Ectodermal cell (in vitro differentiated cells): ENCODE measurements around the gene MAGI2.

ENCODE experiments used
- H3K27ac ChIP-seq: 2 replicates; pipeline ENCODE4 v1.7.0; 2013; ENCODE audit warnings: mild to moderate bottlenecking, low read depth, low read length; ENCODE audit not compliant: insufficient read depth, poor library complexity, severe bottlenecking
- H3K27me3 ChIP-seq: 2 replicates; pipeline ENCODE4 v1.7.0; 2013; ENCODE audit warnings: mild to moderate bottlenecking, low read length; ENCODE audit not compliant: insufficient read depth, control insufficient read depth, poor library complexity, severe bottlenecking
- H3K36me3 ChIP-seq: one replicate; pipeline ENCODE4 v1.7.0; 2013; ENCODE audit warnings: low read length; ENCODE audit not compliant: control insufficient read depth, insufficient read depth
- H3K4me1 ChIP-seq: one replicate; pipeline ENCODE4 v1.7.0; 2013; ENCODE audit warnings: low read length; ENCODE audit not compliant: control insufficient read depth, insufficient read depth
- H3K4me3 ChIP-seq: 2 replicates; pipeline ENCODE4 v1.7.0; 2013; ENCODE audit warnings: low read depth, low read length, control low read depth; ENCODE audit not compliant: insufficient read depth
- H3K9me3 ChIP-seq: 2 replicates; pipeline ENCODE4 v1.7.0; 2013; ENCODE audit warnings: mild to moderate bottlenecking, low read length, moderate library complexity; ENCODE audit not compliant: control insufficient read depth
- WGBS, 2 experiments: methylation state at CpG; one replicate each; pipeline ENCODE4 v1.1.7; 2013; ENCODE audit warnings: missing lambda C conversion rate in 2 of 2; 5-methylcytosine and 5-hydroxymethylcytosine counted together

The MAGI2 gene

DNA sequence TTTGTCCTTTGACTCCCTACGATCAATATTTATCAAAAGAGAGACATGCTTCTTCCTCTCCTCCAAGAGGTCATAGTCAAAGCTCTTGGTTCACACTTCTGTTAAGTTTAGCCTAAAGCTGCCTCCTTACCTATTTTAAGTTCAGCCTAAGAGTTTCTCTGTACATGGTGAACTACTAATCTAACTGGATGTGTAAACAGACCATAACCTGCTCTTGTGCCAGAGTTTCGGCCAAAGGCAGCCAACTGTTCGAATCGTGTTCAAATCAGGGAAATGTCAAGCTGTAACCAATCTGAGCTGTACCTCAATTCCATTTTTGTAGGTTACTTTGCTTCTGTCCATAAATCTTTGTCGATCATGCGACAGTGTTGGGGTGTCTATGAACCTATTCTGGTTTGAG, 1240.1 kb downstream of the MAGI2 start:
- H3K9me3 ChIP-seq = no peaks in the 10 kb centered on the region
- no peaks in the 10 kb centered on the region for H3K4me1 ChIP-seq
- no peak overlapping the region for H3K4me3 ChIP-seq
- no peak overlapping the region for H3K27ac ChIP-seq
- no peaks in the 10 kb centered on the region for H3K36me3 ChIP-seq
- WGBS, 2 experiments = 95 to 97% methylated on average over 6 of the region's 6 CpGs
- no peaks in the 10 kb centered on the region for H3K27me3 ChIP-seq

GRCh38 chr7:78212476-78213060, 1240.9 kb downstream of the MAGI2 start:
- Histone ChIP-seq H3K4me1 (no peaks in the 10 kb centered on the region), H3K27ac (no peak overlapping the region), H3K4me3 (no peak overlapping the region), H3K27me3 (no peaks in the 10 kb centered on the region), H3K9me3 (no peaks in the 10 kb centered on the region), H3K36me3 (no peaks in the 10 kb centered on the region)
- 90 to 92% methylated on average over 3 of the region's 3 CpGs for WGBS, 2 experiments

DNA sequence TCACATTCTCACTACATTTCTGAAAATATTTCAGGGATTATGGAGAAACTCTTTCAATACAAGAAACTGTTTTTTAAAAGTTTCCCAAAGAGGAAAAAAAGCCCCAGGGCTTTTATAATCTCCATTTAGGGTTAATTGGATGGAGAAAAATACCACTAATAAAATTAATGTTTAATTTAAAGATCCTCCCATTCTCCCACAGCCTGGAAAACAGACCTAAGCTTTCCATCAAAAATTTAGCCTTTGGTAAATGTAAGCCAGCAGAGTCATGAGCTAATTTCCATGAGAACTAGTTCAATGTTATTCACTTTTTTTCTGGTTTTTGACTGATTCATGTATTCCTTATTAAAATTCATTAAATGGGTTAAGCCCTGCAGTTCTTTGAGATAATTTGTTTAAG, 1246.2 kb downstream of the MAGI2 start:
- Histone ChIP-seq H3K27ac (no peak overlapping the region), H3K27me3 (no peaks in the 10 kb centered on the region), H3K4me1 (no peaks in the 10 kb centered on the region), H3K9me3 (no peaks in the 10 kb centered on the region), H3K36me3 (no peaks in the 10 kb centered on the region), H3K4me3 (no peak overlapping the region)

GRCh38 chr7:78206769-78207168, 1246.7 kb downstream of the MAGI2 start:
- 62 to 92% methylated on average over 1 to 2 of the region's 2 CpGs for WGBS, 2 experiments
- H3K4me3 ChIP-seq = no peak overlapping the region
- no peaks in the 10 kb centered on the region for H3K27me3 ChIP-seq
- no peak overlapping the region for H3K27ac ChIP-seq
- H3K4me1 ChIP-seq = no peaks in the 10 kb centered on the region
- no peaks in the 10 kb centered on the region for H3K36me3 ChIP-seq
- H3K9me3 ChIP-seq = no peaks in the 10 kb centered on the region

GRCh38 chr7:78203042-78203720, 1250.3 kb downstream of the MAGI2 start:
- H3K9me3 ChIP-seq = no peaks in the 10 kb centered on the region
- no peak overlapping the region for H3K27ac ChIP-seq
- no peak overlapping the region for H3K4me3 ChIP-seq
- no peaks in the 10 kb centered on the region for H3K36me3 ChIP-seq
- H3K27me3 ChIP-seq = no peaks in the 10 kb centered on the region
- whole genome bisulfite sequencing, 2 experiments = 92 to 95% methylated on average over 6 to 7 of the region's 7 CpGs
- no peaks in the 10 kb centered on the region for H3K4me1 ChIP-seq

DNA sequence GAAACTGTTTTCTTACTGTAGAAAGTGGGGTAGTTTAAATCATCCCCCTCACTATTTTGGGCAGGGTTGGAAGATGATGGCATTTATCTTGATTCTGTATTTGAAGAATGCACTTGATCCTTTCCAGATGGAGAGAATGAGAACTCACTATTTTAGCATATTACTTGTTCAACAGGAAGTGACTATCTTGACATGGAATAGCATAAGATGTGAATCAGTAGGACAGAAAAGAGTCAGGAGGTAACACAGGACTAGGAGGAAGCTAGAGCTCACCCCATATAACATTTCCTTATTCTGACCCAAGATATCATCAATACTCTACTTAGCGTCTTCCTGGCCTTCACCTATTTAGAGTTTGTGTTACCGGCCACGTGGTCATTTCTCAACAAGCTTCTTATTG, 1254.7 kb downstream of the MAGI2 start:
- no peaks in the 10 kb centered on the region for H3K36me3 ChIP-seq
- H3K4me1 ChIP-seq = no peaks in the 10 kb centered on the region
- H3K27me3 ChIP-seq = no peaks in the 10 kb centered on the region
- no peak overlapping the region for H3K4me3 ChIP-seq
- WGBS, 2 experiments = 95 to 98% methylated on average over 3 of the region's 3 CpGs
- H3K9me3 ChIP-seq = no peaks in the 10 kb centered on the region
- no peak overlapping the region for H3K27ac ChIP-seq

DNA sequence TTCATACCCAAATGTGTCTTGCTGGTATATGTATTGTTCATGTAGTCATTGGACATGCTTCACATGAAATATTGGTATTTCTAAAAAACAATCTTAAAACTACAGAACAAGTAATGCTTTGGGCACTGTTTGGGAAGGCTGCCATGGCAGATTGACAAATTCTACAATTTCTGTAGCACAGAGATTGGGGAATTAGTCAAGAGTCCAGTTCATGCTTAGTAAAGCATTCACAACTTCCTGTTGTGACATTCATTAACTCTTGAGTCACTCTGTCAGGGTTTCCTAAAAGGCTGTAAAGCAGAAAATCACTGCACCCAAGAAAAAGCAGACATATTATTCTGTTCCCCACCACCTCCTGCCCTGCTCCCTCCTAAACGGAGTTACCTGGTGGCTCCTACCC, 1256.0 kb downstream of the MAGI2 start:
- 82 to 97% methylated on average over 1 of the region's 1 CpG for WGBS, 2 experiments
- H3K27me3 ChIP-seq = no peaks in the 10 kb centered on the region
- H3K36me3 ChIP-seq = no peaks in the 10 kb centered on the region
- no peaks in the 10 kb centered on the region for H3K9me3 ChIP-seq
- no peaks in the 10 kb centered on the region for H3K4me1 ChIP-seq
- no peak overlapping the region for H3K27ac ChIP-seq
- no peak overlapping the region for H3K4me3 ChIP-seq

DNA sequence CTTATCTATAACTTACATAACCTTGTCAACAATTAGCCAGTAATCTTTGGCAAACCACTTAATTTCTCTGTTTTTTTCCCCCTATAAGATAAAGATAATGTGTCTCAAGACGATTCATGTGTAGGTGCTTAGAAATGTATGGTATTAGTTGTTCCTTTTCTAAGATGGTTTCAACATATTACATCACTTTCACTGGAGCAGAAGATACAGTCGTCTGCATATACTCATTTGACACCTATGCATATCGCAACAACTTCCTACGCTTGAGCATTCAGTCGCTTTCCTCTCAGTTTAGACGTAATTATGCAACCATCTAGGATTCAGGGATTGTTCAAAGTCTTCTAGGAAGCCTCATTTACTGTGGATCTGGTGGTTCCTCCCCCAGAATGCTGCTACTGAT, 1258.2 kb downstream of the MAGI2 start:
- H3K4me3 ChIP-seq = no peak overlapping the region
- 92 to 97% methylated on average over 5 to 6 of the region's 6 CpGs for WGBS, 2 experiments
- no peaks in the 10 kb centered on the region for H3K27me3 ChIP-seq
- no peaks in the 10 kb centered on the region for H3K36me3 ChIP-seq
- H3K4me1 ChIP-seq = no peaks in the 10 kb centered on the region
- H3K9me3 ChIP-seq = no peaks in the 10 kb centered on the region
- no peak overlapping the region for H3K27ac ChIP-seq

DNA sequence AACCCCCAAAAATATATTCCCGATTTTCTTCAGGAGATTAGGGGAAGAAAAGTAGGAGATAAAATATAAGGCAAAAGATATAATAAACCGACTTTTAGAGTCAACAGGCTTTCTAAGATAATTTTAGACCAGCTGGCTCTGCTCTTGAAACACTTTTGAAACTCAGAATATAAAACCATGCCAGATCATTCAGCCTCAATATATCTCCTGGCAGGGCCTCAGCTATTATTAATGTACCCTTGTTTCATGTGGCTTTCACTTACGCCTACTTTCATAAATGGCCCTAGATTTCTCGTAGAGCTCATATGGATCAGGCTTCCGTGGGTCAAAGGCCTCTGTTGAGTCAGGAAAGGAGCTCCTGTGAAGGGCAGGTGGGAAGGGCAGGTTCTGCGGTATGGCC, 1258.9 kb downstream of the MAGI2 start:
- Histone ChIP-seq H3K4me3 (no peak overlapping the region), H3K27me3 (no peaks in the 10 kb centered on the region), H3K9me3 (no peaks in the 10 kb centered on the region), H3K36me3 (no peaks in the 10 kb centered on the region), H3K27ac (no peak overlapping the region), H3K4me1 (no peaks in the 10 kb centered on the region)
- 95% methylated on average over 5 of the region's 6 CpGs for WGBS, 2 experiments

DNA sequence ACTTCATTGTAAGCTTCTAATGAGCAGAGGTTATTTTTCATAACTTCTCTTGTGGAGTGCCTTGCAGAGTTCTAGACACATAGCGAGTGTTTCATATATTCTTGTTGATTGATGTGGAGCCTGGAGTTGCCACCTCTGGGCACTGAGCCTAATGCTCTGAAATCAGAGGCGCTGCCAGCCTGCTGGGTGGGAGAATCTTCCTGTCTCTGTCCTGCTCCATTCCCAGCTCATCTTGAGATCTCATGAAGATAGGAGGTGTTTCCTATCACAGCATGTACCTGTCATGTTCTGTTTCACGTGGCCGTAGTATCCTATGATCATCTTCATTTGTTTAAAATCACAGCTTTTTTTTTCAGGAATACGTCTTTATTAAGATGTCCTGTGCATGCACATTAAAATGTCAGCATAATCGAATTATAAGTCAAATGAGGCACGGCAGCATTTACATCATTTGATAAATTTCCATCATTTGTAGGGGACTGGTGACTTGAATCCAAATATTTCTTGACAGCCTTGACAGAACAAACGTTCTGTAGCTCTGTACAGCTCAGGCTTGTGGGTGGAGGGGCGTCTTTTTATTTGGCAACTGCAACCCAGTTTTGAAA, 1261.9 kb downstream of the MAGI2 start:
- WGBS, 2 experiments = 88 to 89% methylated on average over 9 of the region's 9 CpGs
- no peaks in the 10 kb centered on the region for H3K9me3 ChIP-seq
- H3K27me3 ChIP-seq = no peaks in the 10 kb centered on the region
- H3K27ac ChIP-seq = no peak overlapping the region
- no peaks in the 10 kb centered on the region for H3K4me1 ChIP-seq
- no peaks in the 10 kb centered on the region for H3K36me3 ChIP-seq
- H3K4me3 ChIP-seq = no peak overlapping the region
